Measurements from ENCODE around the gene UNK.
"Not testable (repeated sequence)": the region's sequence is repeated elsewhere in the genome, so short reads cannot be mapped to it uniquely, and the experiment has no call there.

UNK gene

GRCh38 chr17:75836605-75837004, 52.0 kb downstream of the UNK start:
- no peak for DNase-seq

- no peak for DNase-seq
Measured at GRCh38 chr17:75837899-75838298, 53.3 kb downstream of the UNK start.

- no peak for DNase-seq
Measured at GRCh38 chr17:75838410-75838809, 53.8 kb downstream of the UNK start.

- no peak for DNase-seq
Measured at GRCh38 chr17:75839942-75840798, 55.6 kb downstream of the UNK start.

GRCh38 chr17:75840799-75841164, 56.2 kb downstream of the UNK start:
- DNase-seq, result no peak

GRCh38 chr17:75842411-75842810, 57.8 kb downstream of the UNK start:
- no peak for DNase-seq

GRCh38 chr17:75842963-75843576, 58.5 kb downstream of the UNK start:
- DNase-seq, result no peak

- DNase-seq, result peak; percentile 51
Measured at GRCh38 chr17:75843577-75844529, 59.2 kb downstream of the UNK start, which contains the start of gene UNC13D. Gene UNC13D, minus strand, starts transcription at chr17:75844404. Its CDS starts 67 bp downstream, at chr17:75844337.

GRCh38 chr17:75844530-75845057, 60.0 kb downstream of the UNK start:
- DNase-seq, result peak in 1 of 2 experiments; percentile 32

- DNase-seq, result peak; percentile 40 to 62
Measured at GRCh38 chr17:75845058-75845711, 60.6 kb downstream of the UNK start.

GRCh38 chr17:75845933-75846691, 61.5 kb downstream of the UNK start:
- DNase-seq, result no peak

GRCh38 chr17:75846692-75847613, 62.3 kb downstream of the UNK start:
- DNase-seq, result no peak

GRCh38 chr17:75847614-75848522, 63.3 kb downstream of the UNK start:
- no peak for DNase-seq

GRCh38 chr17:75848523-75849278, 64.1 kb downstream of the UNK start:
- DNase-seq, result peak; percentile 71 to 84

GRCh38 chr17:75849279-75849646, 64.7 kb downstream of the UNK start:
- no peak for DNase-seq

GRCh38 chr17:75849724-75850123, 65.1 kb downstream of the UNK start:
- DNase-seq, result no peak

- no peak for DNase-seq
Measured at GRCh38 chr17:75850928-75851692, 66.5 kb downstream of the UNK start.

GRCh38 chr17:75851693-75851991, 67.0 kb downstream of the UNK start:
- DNase-seq, result not testable (repeated sequence)
